ENCODE data around the gene MAP7D1. TPM values are rescaled to one million over a fixed set of nuclear protein-coding genes. Genes with fewer than 3 reads are reported as not detected.

Gene MAP7D1
- total and polyA plus RNA-seq, 2 of the 13 experiments (the other 11 are each of a cell fraction or from before 2014, with no cell fraction given), result 5.6 to 7.2 TPM

GRCh38 chr1:36149237-36149972 is 6.6 kb upstream of the MAP7D1 start, which contains the start of gene TRAPPC3 (continued):
- TF ChIP-seq AHDC1 (CRISPR knock-in tag; IDR thresholded peaks at IDR 0.05; ENCODE audit: borderline replicate concordance) (0 out of 2 replicates have a peak, but pooled peaks have one; percentile 23), KLF15 (CRISPR knock-in tag; IDR thresholded peaks at IDR 0.05; ENCODE audit: borderline replicate concordance) (no peak), ZSCAN22 (CRISPR knock-in tag; IDR thresholded peaks at IDR 0.05) (no peak), ZNF775 (CRISPR knock-in tag; IDR thresholded peaks at IDR 0.05; ENCODE audit: borderline replicate concordance) (no peak), ZNF646 (CRISPR knock-in tag; IDR thresholded peaks at IDR 0.05) (no peak), IKZF1 (IDR thresholded peaks at IDR 0.05) (no peak), THAP7 (CRISPR knock-in tag; IDR thresholded peaks at IDR 0.05) (peak; percentile 67; the same call in 1 of the 2 replicates), NAIF1 (CRISPR knock-in tag; IDR thresholded peaks at IDR 0.05; ENCODE audit: borderline replicate concordance) (no peak), FOXC1 (CRISPR knock-in tag; IDR thresholded peaks at IDR 0.05; ENCODE audit: borderline replicate concordance) (peak; percentile 87; the same call in 1 of the 2 replicates), ZFP37 (CRISPR knock-in tag; IDR thresholded peaks at IDR 0.05; ENCODE audit: borderline replicate concordance) (no peak), ZBTB42 (CRISPR knock-in tag; IDR thresholded peaks at IDR 0.05) (0 out of 2 replicates have a peak, but pooled peaks have one; percentile 50), NFE2 (CRISPR knock-in tag; IDR thresholded peaks at IDR 0.05) (no peak), TOE1 (CRISPR knock-in tag; IDR thresholded peaks at IDR 0.05) (no peak), KMT2B (CRISPR knock-in tag; IDR thresholded peaks at IDR 0.05) (peak; percentile 30; the same call in 1 of the 2 replicates), KLF13 (CRISPR knock-in tag; IDR thresholded peaks at IDR 0.05) (no peak)
